Measurements from ENCODE around the gene RRAGC. TPM values are rescaled to one million over a fixed set of nuclear protein-coding genes. Genes with fewer than 3 reads are reported as not detected.

The RRAGC gene
- total and polyA plus RNA-seq, 5 donors from 2014 or later: 6.1 to 17.2 (median 8.8) TPM

DNA sequence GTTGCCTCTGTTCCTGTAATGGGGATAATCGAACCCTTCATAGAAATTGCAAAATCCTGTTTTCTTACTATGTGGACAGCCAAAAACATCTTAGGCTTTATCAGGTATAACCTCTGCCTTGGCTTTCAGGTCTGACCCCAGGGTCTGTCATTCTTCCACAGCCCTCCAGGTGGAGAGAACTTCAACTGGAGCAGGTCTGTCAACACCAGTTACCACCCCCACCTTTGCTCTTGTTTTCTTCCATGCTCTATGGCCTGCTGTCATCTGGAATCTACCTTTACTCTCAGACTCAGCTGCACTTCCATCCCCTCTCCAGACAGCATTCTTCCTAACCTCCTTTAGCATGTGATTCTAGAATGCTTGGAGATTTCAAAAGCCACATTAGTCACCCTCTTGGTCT, 32.2 kb upstream of the RRAGC start:
- Histone ChIP-seq H3K9me3 (ENCODE audit: control insufficient read depth in 2 of 2, low read length in 2 of 2) (no peaks in the 10 kb centered on the region), H3K36me3 (ENCODE audit: control insufficient read depth, insufficient read depth, low read length) (no peaks in the 10 kb centered on the region), H3K4me3 (ENCODE audit: low read depth, low read length) (no peak overlapping the region), H3K27ac (ENCODE audit: insufficient read depth, low read length, poor library complexity, severe bottlenecking) (no peak overlapping the region), H3K27me3 (ENCODE audit: control insufficient read depth, insufficient read depth, low read length) (no peaks in the 10 kb centered on the region), H3K4me1 (ENCODE audit: control insufficient read depth, insufficient read depth, low read length, poor library complexity, severe bottlenecking) (no peaks in the 10 kb centered on the region)
- H3K4me3 Mint-ChIP-seq: no peak overlapping the region
- H3K9me3 Mint-ChIP-seq: no peaks in the 10 kb centered on the region
- no peaks in the 10 kb centered on the region for H3K4me1 Mint-ChIP-seq
- ATAC-seq (ENCODE audit: low read depth in 2 of 2) (no peak), DNase-seq (peak in 1 of 3 donors; percentile 13)
- H3K27ac Mint-ChIP-seq: no peak overlapping the region
- no peaks in the 10 kb centered on the region for H3K36me3 Mint-ChIP-seq
- no peaks in the 10 kb centered on the region for H3K27me3 Mint-ChIP-seq

DNA sequence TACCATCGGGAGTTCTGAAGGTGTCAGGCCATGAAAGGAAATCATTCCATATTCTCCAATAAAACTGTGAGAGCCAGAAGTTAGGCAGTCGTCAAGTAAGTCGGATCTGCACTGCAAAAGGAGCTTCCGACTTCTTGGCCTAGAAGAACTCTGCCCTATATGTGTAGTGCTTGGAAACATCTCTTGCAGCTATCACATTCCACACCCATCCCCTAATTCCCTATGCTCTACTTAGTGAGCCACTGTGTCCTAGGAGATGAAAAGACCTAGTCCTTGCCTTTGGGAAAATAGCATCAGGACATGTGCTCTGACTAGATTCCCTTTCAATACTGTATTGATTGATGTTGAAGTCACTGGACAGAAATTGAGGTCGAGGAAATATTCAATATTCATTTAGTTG, 30.0 kb upstream of the RRAGC start:
- Mint-ChIP-seq H3K4me1 (no peaks in the 10 kb centered on the region), H3K27me3 (no peaks in the 10 kb centered on the region), H3K27ac (no peak overlapping the region), H3K36me3 (no peaks in the 10 kb centered on the region), H3K9me3 (no peaks in the 10 kb centered on the region), H3K4me3 (no peak overlapping the region)
- Histone ChIP-seq H3K4me1 (ENCODE audit: control insufficient read depth, insufficient read depth, low read length, poor library complexity, severe bottlenecking) (no peaks in the 10 kb centered on the region), H3K27me3 (ENCODE audit: control insufficient read depth, insufficient read depth, low read length) (no peaks in the 10 kb centered on the region), H3K9me3 (ENCODE audit: control insufficient read depth in 2 of 2, low read length in 2 of 2) (no peaks in the 10 kb centered on the region), H3K27ac (ENCODE audit: insufficient read depth, low read length, poor library complexity, severe bottlenecking) (no peak overlapping the region), H3K36me3 (ENCODE audit: control insufficient read depth, insufficient read depth, low read length) (no peaks in the 10 kb centered on the region), H3K4me3 (ENCODE audit: low read depth, low read length) (no peak overlapping the region)
- no peak for DNase-seq
- no peak for ATAC-seq (ENCODE audit: low read depth in 2 of 2)

DNA sequence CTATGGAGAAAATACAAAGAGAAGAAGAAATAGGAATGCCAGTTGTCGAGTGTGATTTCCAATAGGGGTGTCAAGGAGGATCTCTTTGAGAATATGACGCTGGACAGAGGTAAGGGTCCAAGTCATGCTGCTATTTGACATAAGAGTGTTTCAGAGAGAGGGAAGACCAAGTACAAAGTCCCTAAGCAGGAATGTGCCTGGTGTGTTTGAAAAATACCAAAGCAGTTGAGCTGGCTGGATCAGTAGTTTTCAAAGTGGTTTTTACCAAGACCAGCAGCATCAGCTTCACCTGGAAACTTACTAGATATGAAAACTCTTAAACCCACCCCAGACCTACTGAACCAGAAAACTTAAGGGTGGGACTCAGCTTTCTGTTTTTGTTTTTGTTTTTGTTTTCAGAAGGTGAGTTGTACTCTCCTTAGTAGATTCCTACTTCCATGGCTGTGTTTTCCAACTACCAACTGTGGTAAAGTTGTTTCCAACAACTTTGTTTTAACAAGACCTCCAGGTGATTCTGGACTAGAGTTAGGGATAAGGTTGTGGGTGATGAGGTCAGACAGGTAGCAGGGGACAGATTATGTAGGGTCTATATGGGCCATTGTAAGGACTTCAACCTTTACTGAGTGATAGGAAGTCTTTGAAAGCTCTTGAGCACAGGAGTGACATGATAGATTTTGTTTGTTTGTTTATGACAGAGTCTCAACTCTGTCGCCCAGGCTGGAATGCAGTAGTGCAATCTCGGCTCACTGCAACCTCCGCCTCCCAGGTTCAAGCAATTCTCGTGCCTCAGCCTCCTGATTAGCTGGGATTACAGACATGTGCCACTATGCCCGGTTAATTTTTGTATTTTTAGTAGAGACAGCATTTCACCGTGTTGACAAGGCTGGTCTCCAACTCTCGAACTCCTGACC, 29.1 kb upstream of the RRAGC start:
- H3K27me3 ChIP-seq (ENCODE audit: control insufficient read depth, insufficient read depth, low read length): no peaks in the 10 kb centered on the region
- H3K27me3 Mint-ChIP-seq: no peaks in the 10 kb centered on the region
- H3K9me3 Mint-ChIP-seq: no peaks in the 10 kb centered on the region
- H3K9me3 ChIP-seq (ENCODE audit: control insufficient read depth in 2 of 2, low read length in 2 of 2): no peaks in the 10 kb centered on the region
- no peak for ATAC-seq (ENCODE audit: low read depth in 2 of 2)
- H3K4me1 ChIP-seq (ENCODE audit: control insufficient read depth, insufficient read depth, low read length, poor library complexity, severe bottlenecking): no peaks in the 10 kb centered on the region
- no peak overlapping the region for H3K4me3 ChIP-seq (ENCODE audit: low read depth, low read length)
- H3K27ac ChIP-seq (ENCODE audit: insufficient read depth, low read length, poor library complexity, severe bottlenecking): no peak overlapping the region
- H3K36me3 Mint-ChIP-seq: no peaks in the 10 kb centered on the region
- no peak overlapping the region for H3K27ac Mint-ChIP-seq
- H3K4me1 Mint-ChIP-seq: no peaks in the 10 kb centered on the region
- no peak overlapping the region for H3K4me3 Mint-ChIP-seq
- no peaks in the 10 kb centered on the region for H3K36me3 ChIP-seq (ENCODE audit: control insufficient read depth, insufficient read depth, low read length)
- no peak for DNase-seq

DNA sequence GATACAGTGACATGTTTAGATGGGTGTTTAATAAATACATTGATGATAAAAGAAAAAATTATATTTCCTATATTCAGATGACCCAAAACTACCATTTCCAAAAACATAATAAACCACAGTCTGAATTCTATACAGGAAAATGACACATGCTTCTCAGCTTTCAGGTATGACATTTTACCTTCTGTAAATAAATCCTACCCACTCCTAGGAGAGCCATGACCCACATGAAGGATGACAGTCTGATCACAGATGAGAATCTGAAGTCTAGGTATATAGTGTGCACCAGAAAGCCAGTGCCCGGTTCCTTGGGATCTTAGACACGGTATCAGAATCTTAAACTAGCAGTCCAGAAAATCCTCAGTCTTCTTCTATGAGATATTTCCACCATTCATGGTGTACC, 25.5 kb upstream of the RRAGC start:
- DNase-seq (no peak), ATAC-seq (ENCODE audit: low read depth in 2 of 2) (no peak)
- no peaks in the 10 kb centered on the region for H3K9me3 ChIP-seq (ENCODE audit: control insufficient read depth in 2 of 2, low read length in 2 of 2)
- H3K27me3 Mint-ChIP-seq: no peaks in the 10 kb centered on the region
- no peak overlapping the region for H3K4me3 ChIP-seq (ENCODE audit: low read depth, low read length)
- H3K9me3 Mint-ChIP-seq: no peaks in the 10 kb centered on the region
- no peak overlapping the region for H3K4me3 Mint-ChIP-seq
- no peaks in the 10 kb centered on the region for H3K27me3 ChIP-seq (ENCODE audit: control insufficient read depth, insufficient read depth, low read length)
- H3K36me3 ChIP-seq (ENCODE audit: control insufficient read depth, insufficient read depth, low read length): no peaks in the 10 kb centered on the region
- H3K4me1 ChIP-seq (ENCODE audit: control insufficient read depth, insufficient read depth, low read length, poor library complexity, severe bottlenecking): no peaks in the 10 kb centered on the region
- H3K27ac ChIP-seq (ENCODE audit: insufficient read depth, low read length, poor library complexity, severe bottlenecking): no peak overlapping the region
- no peak overlapping the region for H3K27ac Mint-ChIP-seq
- H3K4me1 Mint-ChIP-seq: no peaks in the 10 kb centered on the region
- H3K36me3 Mint-ChIP-seq: no peaks in the 10 kb centered on the region

DNA sequence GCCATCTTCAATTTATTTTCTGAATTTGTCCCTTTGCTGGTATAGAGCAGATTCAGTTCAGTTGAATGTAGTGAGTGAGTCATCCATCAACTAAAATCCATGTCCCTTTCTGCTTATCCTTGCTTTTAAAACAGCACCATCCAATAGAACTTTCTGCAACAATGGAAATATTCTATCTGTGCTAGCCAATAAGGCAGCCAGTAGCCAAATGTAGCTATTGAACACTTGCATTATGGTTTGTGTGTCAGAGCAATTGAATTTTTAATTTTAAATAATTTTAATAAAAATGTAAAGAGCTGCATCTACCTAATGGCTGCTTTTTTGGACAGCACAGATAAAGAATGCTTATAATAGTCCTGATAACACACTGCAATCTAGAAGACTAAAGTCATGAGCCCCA, 21.9 kb upstream of the RRAGC start, which contains the start of gene GJA9:
GJA9 (minus strand) TSS at position 101 of the 400 bp plus-strand sequence. CDS start 5,489 bp downstream, outside the sequence.
- H3K36me3 Mint-ChIP-seq: no peaks in the 10 kb centered on the region
- no peaks in the 10 kb centered on the region for H3K36me3 ChIP-seq (ENCODE audit: control insufficient read depth, insufficient read depth, low read length)
- H3K27ac Mint-ChIP-seq: no peak within 1 kb of the TSS
- H3K9me3 ChIP-seq (ENCODE audit: control insufficient read depth in 2 of 2, low read length in 2 of 2): no peaks in the 10 kb centered on the region
- no peaks in the 10 kb centered on the region for H3K27me3 Mint-ChIP-seq
- H3K4me1 Mint-ChIP-seq: no peaks in the 10 kb centered on the region
- H3K4me3 ChIP-seq (ENCODE audit: low read depth, low read length): no peak within 1 kb of the TSS
- H3K4me3 Mint-ChIP-seq: no peak within 1 kb of the TSS
- no peaks in the 10 kb centered on the region for H3K27me3 ChIP-seq (ENCODE audit: control insufficient read depth, insufficient read depth, low read length)
- DNase-seq: no peak
- H3K9me3 Mint-ChIP-seq: no peaks in the 10 kb centered on the region
- no peak for ATAC-seq (ENCODE audit: low read depth in 2 of 2)
- H3K4me1 ChIP-seq (ENCODE audit: control insufficient read depth, insufficient read depth, low read length, poor library complexity, severe bottlenecking): no peaks in the 10 kb centered on the region
- no peak within 1 kb of the TSS for H3K27ac ChIP-seq (ENCODE audit: insufficient read depth, low read length, poor library complexity, severe bottlenecking)

DNA sequence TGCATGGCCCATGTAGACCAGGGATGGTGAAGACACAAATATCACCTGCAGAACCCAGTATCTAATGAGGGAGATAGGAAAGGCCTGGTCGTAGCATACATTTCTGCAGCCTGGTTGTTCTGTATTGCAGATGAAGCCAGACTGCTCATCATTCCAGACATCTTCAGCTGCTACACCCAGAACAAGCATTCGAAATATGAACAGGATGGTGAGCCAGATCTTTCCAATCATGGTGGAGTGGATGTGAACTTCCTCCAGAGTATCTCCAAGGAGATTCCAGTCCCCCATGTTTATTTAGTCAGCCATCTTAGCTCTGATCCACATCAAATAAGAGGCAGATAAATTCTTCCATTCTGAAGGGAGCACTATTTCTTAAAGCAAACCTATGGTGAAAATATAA, 16.2 kb upstream of the RRAGC start:
- Mint-ChIP-seq H3K4me1 (peaks cover 15 to 34% (median 18%) of the 10 kb centered on the region in 4 donors), H3K4me3 (peak overlapping the region in 2 of 4 donors; percentile 73 to 97), H3K27ac (no peak overlapping the region), H3K27me3 (no peaks in the 10 kb centered on the region), H3K36me3 (no peaks in the 10 kb centered on the region), H3K9me3 (peaks cover 0 to 3% (median 0%) of the 10 kb centered on the region in 7 donors)
- DNase-seq (no peak), ATAC-seq (ENCODE audit: low read depth in 2 of 2) (no peak)
- Histone ChIP-seq H3K27me3 (ENCODE audit: control insufficient read depth, insufficient read depth, low read length) (no peaks in the 10 kb centered on the region), H3K27ac (ENCODE audit: insufficient read depth, low read length, poor library complexity, severe bottlenecking) (no peak overlapping the region), H3K4me3 (ENCODE audit: low read depth, low read length) (no peak overlapping the region), H3K4me1 (ENCODE audit: control insufficient read depth, insufficient read depth, low read length, poor library complexity, severe bottlenecking) (peaks cover 19% of the 10 kb centered on the region), H3K36me3 (ENCODE audit: control insufficient read depth, insufficient read depth, low read length) (no peaks in the 10 kb centered on the region), H3K9me3 (ENCODE audit: control insufficient read depth in 2 of 2, low read length in 2 of 2) (no peaks in the 10 kb centered on the region)

DNA sequence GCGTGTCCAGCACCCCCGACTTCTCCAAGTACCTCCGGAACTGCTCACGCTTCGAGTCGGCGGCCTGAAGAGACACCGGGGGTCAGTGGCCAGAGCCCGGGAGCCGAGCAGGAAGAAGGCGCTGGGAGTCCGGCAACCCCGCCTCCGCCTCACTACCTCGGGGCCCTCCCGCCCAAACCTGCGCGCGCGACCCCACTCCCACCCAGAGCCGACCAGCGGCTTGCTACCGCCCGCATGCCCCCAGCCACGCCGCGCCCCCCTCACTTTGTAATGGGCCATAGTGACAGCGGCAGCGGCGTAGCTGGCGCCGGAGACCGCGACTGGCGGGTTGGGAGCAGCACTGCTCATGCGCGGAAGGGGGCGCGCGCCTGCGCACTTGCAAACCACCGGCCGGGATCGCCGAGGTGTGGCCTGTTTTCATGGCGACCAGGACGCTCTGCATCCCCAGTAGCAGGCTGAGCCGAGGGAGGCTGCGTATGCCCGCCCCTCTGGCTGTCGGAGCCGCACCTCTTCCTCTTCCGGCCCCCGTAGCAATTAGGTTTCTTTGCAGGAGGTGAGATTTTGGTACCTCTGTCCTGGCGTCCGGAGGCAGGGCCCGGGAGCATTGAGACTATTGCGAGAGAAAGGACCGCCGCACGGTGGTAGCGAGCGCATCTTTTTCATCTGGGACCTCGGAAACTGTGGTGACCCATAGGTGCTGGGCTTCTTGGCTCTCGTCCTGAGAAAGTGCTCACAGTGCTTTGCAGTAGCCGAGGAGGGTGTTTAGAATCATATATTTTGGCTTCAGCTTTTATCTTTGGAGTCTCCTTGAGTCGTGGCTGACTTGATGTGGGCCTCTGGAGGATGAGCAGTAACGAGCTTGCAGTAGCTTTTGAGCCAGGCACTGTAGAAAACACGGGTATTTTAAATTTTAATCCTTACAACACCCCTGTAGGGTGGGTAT, 13.7 kb upstream of the RRAGC start, which contains the start of gene MYCBP:
MYCBP (minus strand) TSS at position 322 of the 943 bp plus-strand sequence; CDS start at position 279, 43 bp downstream.
- peaks cover 15 to 38% (median 24%) of the 10 kb centered on the region in 4 donors for H3K4me1 Mint-ChIP-seq
- Histone ChIP-seq H3K36me3 (ENCODE audit: control insufficient read depth, insufficient read depth, low read length) (no peaks in the 10 kb centered on the region), H3K9me3 (ENCODE audit: control insufficient read depth in 2 of 2, low read length in 2 of 2) (no peaks in the 10 kb centered on the region), H3K27me3 (ENCODE audit: control insufficient read depth, insufficient read depth, low read length) (no peaks in the 10 kb centered on the region), H3K4me1 (ENCODE audit: control insufficient read depth, insufficient read depth, low read length, poor library complexity, severe bottlenecking) (peaks cover 19% of the 10 kb centered on the region), H3K4me3 (ENCODE audit: low read depth, low read length) (peak within 1 kb of the TSS; percentile 88), H3K27ac (ENCODE audit: insufficient read depth, low read length, poor library complexity, severe bottlenecking) (peak within 1 kb of the TSS; percentile 73)
- no peaks in the 10 kb centered on the region for H3K27me3 Mint-ChIP-seq
- DNase-seq (peak; percentile 95 to 98 (median 98)), ATAC-seq (ENCODE audit: low read depth in 2 of 2) (peak; percentile 99)
- H3K36me3 Mint-ChIP-seq: no peaks in the 10 kb centered on the region
- H3K27ac Mint-ChIP-seq: peak within 1 kb of the TSS; percentile 85 to 97 (median 92)
- H3K4me3 Mint-ChIP-seq: peak within 1 kb of the TSS; percentile 93 to 99 (median 95)
- peaks cover 0 to 3% (median 0%) of the 10 kb centered on the region in 7 donors for H3K9me3 Mint-ChIP-seq

All from CD4-positive, CD25-positive, alpha-beta regulatory T cell (primary cell).